IMR-90 (cell line): ENCODE data around the gene PRKCE. TPM values are rescaled to one million over a fixed set of nuclear protein-coding genes. Genes with fewer than 3 reads are reported as not detected.

Experiments
- ATAC-seq: fragments of 200-7000 bp; cut with Tn5 transposase; 2 replicates; pipeline ENCODE4 v1.9.1; 2020; ENCODE audit warnings: low read depth, mild to moderate bottlenecking, moderate library complexity
- BruUV-seq: library from RNA; stranded (reverse); fragments of 400-500 nt; replicated peaks from 2 replicates; lab custom pipeline; 2021; lab: Mats Ljungman, UMichigan
- CTCF ChIA-PET: fragments of 300-600 bp; formaldehyde crosslinking; extraction: SDS; loops from one replicate; lab custom pipeline; 2021; ENCODE audit warnings: antibody characterized with exemption; lab: Yijun Ruan, JAX
- POLR2A ChIA-PET: fragments of 300-600 bp; sonication (Branson Sonifier 250); formaldehyde crosslinking; loops from one replicate; lab custom pipeline; 2022; ENCODE audit warnings: antibody characterized with exemption; ENCODE audit not compliant: unreplicated experiment; lab: Charles Lee
- DNase-seq: peaks from one replicate; pipeline ENCODE4 v3.0.0; 2013
- H2AFZ ChIP-seq: replicated peaks from 2 replicates; pipeline ENCODE3; 2013; ENCODE audit warnings: low read length, mild to moderate bottlenecking; ENCODE audit not compliant: poor library complexity
- H2AK5ac ChIP-seq: 2 replicates; pipeline ENCODE4 v1.6.1; 2013; ENCODE audit warnings: low read depth, low read length, inconsistent platforms
- H2AK9ac ChIP-seq: replicated peaks from 2 replicates; pipeline ENCODE3; 2013; ENCODE audit warnings: mild to moderate bottlenecking, low read depth, low read length, moderate library complexity; ENCODE audit not compliant: poor library complexity
- H2BK120ac ChIP-seq: 2 replicates; pipeline ENCODE4 v1.6.1; 2013; ENCODE audit warnings: low read depth, low read length, inconsistent platforms
- H2BK15ac ChIP-seq: 3 replicates; pipeline ENCODE4 v1.6.1; 2013; ENCODE audit warnings: low read depth, low read length, inconsistent platforms
- H2BK20ac ChIP-seq: 2 replicates; pipeline ENCODE4 v1.6.1; 2013; ENCODE audit warnings: low read depth, mild to moderate bottlenecking, inconsistent platforms, low read length, moderate library complexity
- H2BK5ac ChIP-seq: 2 replicates; pipeline ENCODE4 v1.6.1; 2013; ENCODE audit warnings: mild to moderate bottlenecking, low read depth, low read length, inconsistent platforms; ENCODE audit not compliant: poor library complexity, severe bottlenecking
- H3K14ac ChIP-seq: replicated peaks from 2 replicates; pipeline ENCODE4 v1.6.1; 2013; ENCODE audit warnings: low read depth, low read length, inconsistent platforms
- H3K18ac ChIP-seq: 2 replicates; pipeline ENCODE4 v1.6.1; 2013; ENCODE audit warnings: low read depth, low read length, control low read depth
- H3K23ac ChIP-seq: 2 replicates; pipeline ENCODE4 v1.6.1; 2013; ENCODE audit warnings: low read depth, low read length, inconsistent platforms
- H3K27ac ChIP-seq: 2 replicates; pipeline ENCODE4 v1.5.1; 2013; ENCODE audit warnings: mild to moderate bottlenecking, control low read depth, low read length; ENCODE audit not compliant: insufficient read depth
- H3K27me3 ChIP-seq: 2 replicates; pipeline ENCODE4 v1.6.1; 2013; ENCODE audit warnings: low read length; ENCODE audit not compliant: control insufficient read depth, insufficient read depth
- H3K36me3 ChIP-seq: 2 replicates; pipeline ENCODE4 v1.6.1; 2013; ENCODE audit warnings: low read length, mixed read lengths; ENCODE audit not compliant: control insufficient read depth, insufficient read depth
- H3K4ac ChIP-seq: 2 replicates; pipeline ENCODE4 v1.6.1; 2013; ENCODE audit warnings: low read depth, low read length, inconsistent platforms
- H3K4me1 ChIP-seq: 2 replicates; pipeline ENCODE4 v1.6.1; 2013; ENCODE audit warnings: low read length, mixed read lengths; ENCODE audit not compliant: control insufficient read depth, insufficient read depth
- H3K4me2 ChIP-seq: 2 replicates; pipeline ENCODE4 v1.6.1; 2013; ENCODE audit warnings: low read depth, mild to moderate bottlenecking, control low read depth, low read length, moderate library complexity
- H3K4me3 ChIP-seq: 2 replicates; pipeline ENCODE4 v1.5.1; 2013; ENCODE audit warnings: low read depth, mild to moderate bottlenecking, control low read depth, low read length, moderate library complexity; ENCODE audit not compliant: insufficient read depth
- H3K56ac ChIP-seq: 2 replicates; pipeline ENCODE4 v1.6.1; 2013; ENCODE audit warnings: low read length, inconsistent platforms; ENCODE audit not compliant: insufficient read depth; ENCODE audit errors: extremely low read depth
- H3K79me1 ChIP-seq, 2 experiments: 2 replicates each; pipeline ENCODE4 v1.6.1; 2013; ENCODE audit warnings: low read length in 2 of 2, inconsistent platforms in 1 of 2, low read depth in 1 of 2
- H3K9ac ChIP-seq: 2 replicates; pipeline ENCODE4 v1.6.1; 2013; ENCODE audit warnings: low read depth, low read length, control low read depth
- H3K9me1 ChIP-seq: 2 replicates; pipeline ENCODE4 v1.6.1; 2013; ENCODE audit warnings: low read length, inconsistent platforms; ENCODE audit not compliant: insufficient read depth
- H3K9me3 ChIP-seq: 2 replicates; pipeline ENCODE4 v1.6.1; 2013; ENCODE audit warnings: low read length; ENCODE audit not compliant: control insufficient read depth, insufficient read depth
- H4K20me1 ChIP-seq: 2 replicates; pipeline ENCODE4 v1.6.1; 2013; ENCODE audit warnings: low read length, inconsistent platforms; ENCODE audit not compliant: insufficient read depth
- H4K5ac ChIP-seq: 2 replicates; pipeline ENCODE4 v1.6.1; 2013; ENCODE audit warnings: mild to moderate bottlenecking, low read depth, low read length, control low read depth
- H4K8ac ChIP-seq, 2 experiments: 2 replicates each; pipeline ENCODE4 v1.6.1; 2013; ENCODE audit warnings: low read depth in 2 of 2, low read length in 2 of 2, control low read depth in 1 of 2, inconsistent platforms in 1 of 2
- H4K91ac ChIP-seq: 2 replicates; pipeline ENCODE4 v1.6.1; 2013; ENCODE audit warnings: low read depth, low read length, inconsistent platforms; ENCODE audit not compliant: insufficient read depth
- BHLHE40 ChIP-seq: fragments of 150-350 bp; IDR thresholded peaks from 2 replicates; pipeline ENCODE4 v1.6.1; 2016; ENCODE audit warnings: mild to moderate bottlenecking, low read depth, low read length
- CHD1 ChIP-seq: IDR thresholded peaks from 2 replicates; pipeline ENCODE4 v1.6.1; 2012; ENCODE audit warnings: low read depth, low read length, improper control_type of control experiment
- FOS ChIP-seq: fragments of 150-350 bp; IDR thresholded peaks from 2 replicates; pipeline ENCODE4 v1.6.1; 2016; ENCODE audit warnings: low read depth, low read length
- MAFK ChIP-seq: IDR thresholded peaks from 2 replicates; pipeline ENCODE4 v1.6.1; 2012; ENCODE audit warnings: low read depth, low read length, improper control_type of control experiment
- MAZ ChIP-seq: IDR thresholded peaks from 2 replicates; pipeline ENCODE4 v1.6.1; 2012; ENCODE audit warnings: low read depth, mild to moderate bottlenecking, low read length, improper control_type of control experiment, moderate library complexity, borderline replicate concordance
- MXI1 ChIP-seq: IDR thresholded peaks from 2 replicates; pipeline ENCODE4 v1.6.1; 2012; ENCODE audit warnings: low read depth, mild to moderate bottlenecking, low read length, moderate library complexity, borderline replicate concordance
- NFE2L2 ChIP-seq: fragments of 150-350 bp; IDR thresholded peaks from 2 replicates; pipeline ENCODE4 v1.6.1; 2016; ENCODE audit warnings: low read depth, mild to moderate bottlenecking, low read length
- POLR2A ChIP-seq: IDR thresholded peaks from 2 replicates; pipeline ENCODE4 v1.6.1; 2012; ENCODE audit warnings: mild to moderate bottlenecking, low read depth, low read length
- RAD21 ChIP-seq: IDR thresholded peaks from 2 replicates; pipeline ENCODE4 v1.6.1; 2012; ENCODE audit warnings: low read length, improper control_type of control experiment
- RCOR1 ChIP-seq: IDR thresholded peaks from 2 replicates; pipeline ENCODE4 v1.6.1; 2012; ENCODE audit warnings: mild to moderate bottlenecking, low read length, improper control_type of control experiment; ENCODE audit not compliant: insufficient replicate concordance
- RFX5 ChIP-seq: IDR thresholded peaks from 2 replicates; pipeline ENCODE4 v1.8.0; 2012; ENCODE audit warnings: low read depth, mild to moderate bottlenecking, low read length, moderate library complexity
- dilution Hi-C: fragments of 300-500 bp; cut with HindIII; formaldehyde crosslinking; loops from one replicate; pipeline ENCODE4 v1.14.3; 2018; ENCODE audit warnings: low sequenced_read_pairs; ENCODE audit not compliant: unreplicated experiment
- in situ Hi-C: fragments of 300-500 bp; cut with MboI; formaldehyde crosslinking; loops from 3 replicates; pipeline ENCODE4 v1.14.3; 2019; ENCODE audit warnings: low sequenced_read_pairs, inconsistent platforms, mixed read lengths
- intact Hi-C: fragments of 100-400 bp; cut with micrococcal nuclease; formaldehyde crosslinking; loops from 2 replicates; pipeline ENCODE4 v1.10.0; 2022
- polyA plus RNA-seq, 3 experiments: library from polyadenylated mRNA; depleted of rRNA; stranded (reverse); fragments of >200 nt; gene quantifications; 2 replicates each; pipeline ENCODE4 v1.2.3, GENCODE V29; 2012; ENCODE audit warnings: low replicate concordance in 1 of 3
- total RNA-seq: library from RNA; depleted of rRNA; stranded (reverse); fragments of >200 nt; gene quantifications from 2 replicates; pipeline ENCODE4 v1.2.3, GENCODE V29; 2012
- TF ChIP-seq, protein P1 (sequence below): fragments of 150-350 bp; IDR thresholded peaks from 2 replicates; pipeline ENCODE4 v1.6.1; 2017; ENCODE audit warnings: mild to moderate bottlenecking, antibody characterized with exemption, low read length, low read depth
- TF ChIP-seq, protein P2 (sequence below): conservative IDR thresholded peaks from 2 replicates; pipeline ENCODE4 v1.5.1; 2012; ENCODE audit warnings: mild to moderate bottlenecking, low read depth, low read length, improper control_type of control experiment

The PRKCE gene
- total and polyA plus RNA-seq, 2 of the 4 experiments (the other 2 are of a cell fraction), result 8.1 to 32.4 TPM

DNA sequence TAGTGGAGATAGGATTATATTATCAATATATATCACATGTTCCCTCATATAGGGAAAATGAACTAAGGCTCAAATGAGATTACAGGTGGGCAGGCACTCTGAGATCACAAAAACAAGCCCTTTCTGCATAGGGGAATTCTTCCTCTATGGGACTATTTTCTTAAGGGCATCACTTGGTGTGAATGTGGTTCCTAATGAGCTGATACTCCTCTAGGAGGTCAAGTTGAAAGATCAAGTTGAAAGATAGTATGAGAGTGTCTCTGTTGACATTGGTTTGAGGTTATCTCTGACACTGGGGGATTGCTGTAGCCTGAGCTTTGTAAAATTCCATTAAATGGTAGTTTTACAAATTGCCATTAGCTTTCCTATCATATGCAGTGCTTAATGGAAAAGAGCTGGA is 270.4 kb downstream of the PRKCE start:
- no peak overlapping the region for H2AFZ ChIP-seq
- 0 out of 4 replicates have a peak, but pooled peaks cover 0 to 5% of the 10 kb centered on the region in 2 experiments for H3K79me1 ChIP-seq
- no peak overlapping the region for H4K91ac ChIP-seq
- no peak overlapping the region for H4K5ac ChIP-seq
- peaks cover 7% of the 10 kb centered on the region for H3K9me1 ChIP-seq
- intact Hi-C loops (no loop called here), dilution Hi-C loops (no loop called here), in situ Hi-C loops (no loop called here)
- no peak overlapping the region for H3K4me3 ChIP-seq
- no peak overlapping the region for H3K4ac ChIP-seq
- H3K56ac ChIP-seq, result no peak overlapping the region
- no TSS peak for BruUV-seq
- no peak overlapping the region for H4K8ac ChIP-seq
- H3K4me2 ChIP-seq, result no peak overlapping the region
- no peak overlapping the region for H3K23ac ChIP-seq
- TF ChIP-seq BHLHE40 (no peak), MAFK (no peak), CHD1 (no peak), MAZ (no peak), RCOR1 (no peak), FOS (no peak), RFX5 (no peak), NFE2L2 (no peak), MXI1 (no peak), POLR2A (no peak), RAD21 (no peak)
- TF ChIP-seq, protein P1, sequence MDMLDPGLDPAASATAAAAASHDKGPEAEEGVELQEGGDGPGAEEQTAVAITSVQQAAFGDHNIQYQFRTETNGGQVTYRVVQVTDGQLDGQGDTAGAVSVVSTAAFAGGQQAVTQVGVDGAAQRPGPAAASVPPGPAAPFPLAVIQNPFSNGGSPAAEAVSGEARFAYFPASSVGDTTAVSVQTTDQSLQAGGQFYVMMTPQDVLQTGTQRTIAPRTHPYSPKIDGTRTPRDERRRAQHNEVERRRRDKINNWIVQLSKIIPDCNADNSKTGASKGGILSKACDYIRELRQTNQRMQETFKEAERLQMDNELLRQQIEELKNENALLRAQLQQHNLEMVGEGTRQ, result no peak
- TF ChIP-seq, protein P2, sequence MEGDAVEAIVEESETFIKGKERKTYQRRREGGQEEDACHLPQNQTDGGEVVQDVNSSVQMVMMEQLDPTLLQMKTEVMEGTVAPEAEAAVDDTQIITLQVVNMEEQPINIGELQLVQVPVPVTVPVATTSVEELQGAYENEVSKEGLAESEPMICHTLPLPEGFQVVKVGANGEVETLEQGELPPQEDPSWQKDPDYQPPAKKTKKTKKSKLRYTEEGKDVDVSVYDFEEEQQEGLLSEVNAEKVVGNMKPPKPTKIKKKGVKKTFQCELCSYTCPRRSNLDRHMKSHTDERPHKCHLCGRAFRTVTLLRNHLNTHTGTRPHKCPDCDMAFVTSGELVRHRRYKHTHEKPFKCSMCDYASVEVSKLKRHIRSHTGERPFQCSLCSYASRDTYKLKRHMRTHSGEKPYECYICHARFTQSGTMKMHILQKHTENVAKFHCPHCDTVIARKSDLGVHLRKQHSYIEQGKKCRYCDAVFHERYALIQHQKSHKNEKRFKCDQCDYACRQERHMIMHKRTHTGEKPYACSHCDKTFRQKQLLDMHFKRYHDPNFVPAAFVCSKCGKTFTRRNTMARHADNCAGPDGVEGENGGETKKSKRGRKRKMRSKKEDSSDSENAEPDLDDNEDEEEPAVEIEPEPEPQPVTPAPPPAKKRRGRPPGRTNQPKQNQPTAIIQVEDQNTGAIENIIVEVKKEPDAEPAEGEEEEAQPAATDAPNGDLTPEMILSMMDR, result no peak
- H3K27me3 ChIP-seq, result no peaks in the 10 kb centered on the region
- no peaks in the 10 kb centered on the region for H3K4me1 ChIP-seq
- no peak overlapping the region for H2BK20ac ChIP-seq
- H2AK9ac ChIP-seq, result no peak overlapping the region
- no peak overlapping the region for H3K14ac ChIP-seq
- H2BK5ac ChIP-seq, result no peak overlapping the region
- H3K27ac ChIP-seq, result no peak overlapping the region
- no peak overlapping the region for H2BK15ac ChIP-seq
- POLR2A ChIA-PET, result no interaction called here
- no peak overlapping the region for H3K9ac ChIP-seq
- CTCF ChIA-PET, result interaction anchor here (0.6 kb wide), 1 partner anchor 128 kb away, joined by 3 read pairs; no protein-coding TSS in a partner anchor
- DNase-seq, result no peak
- H3K36me3 ChIP-seq, result no peaks in the 10 kb centered on the region
- H3K9me3 ChIP-seq, result no peaks in the 10 kb centered on the region
- ATAC-seq, result no peak
- H4K20me1 ChIP-seq, result peaks cover 3% of the 10 kb centered on the region; the same call in 1 of the 2 replicates
- H2BK120ac ChIP-seq, result no peak overlapping the region
- no peak overlapping the region for H2AK5ac ChIP-seq
- H3K18ac ChIP-seq, result no peak overlapping the region
